UCSD-AML1 (cell line): Measurements from ENCODE around the gene FLT1.

Experiments
- DNase-seq: peaks from one replicate; lab custom pipeline; 2025; ENCODE audit not compliant: unreplicated experiment; lab: John Stamatoyannopoulos, UW

The FLT1 gene

DNA sequence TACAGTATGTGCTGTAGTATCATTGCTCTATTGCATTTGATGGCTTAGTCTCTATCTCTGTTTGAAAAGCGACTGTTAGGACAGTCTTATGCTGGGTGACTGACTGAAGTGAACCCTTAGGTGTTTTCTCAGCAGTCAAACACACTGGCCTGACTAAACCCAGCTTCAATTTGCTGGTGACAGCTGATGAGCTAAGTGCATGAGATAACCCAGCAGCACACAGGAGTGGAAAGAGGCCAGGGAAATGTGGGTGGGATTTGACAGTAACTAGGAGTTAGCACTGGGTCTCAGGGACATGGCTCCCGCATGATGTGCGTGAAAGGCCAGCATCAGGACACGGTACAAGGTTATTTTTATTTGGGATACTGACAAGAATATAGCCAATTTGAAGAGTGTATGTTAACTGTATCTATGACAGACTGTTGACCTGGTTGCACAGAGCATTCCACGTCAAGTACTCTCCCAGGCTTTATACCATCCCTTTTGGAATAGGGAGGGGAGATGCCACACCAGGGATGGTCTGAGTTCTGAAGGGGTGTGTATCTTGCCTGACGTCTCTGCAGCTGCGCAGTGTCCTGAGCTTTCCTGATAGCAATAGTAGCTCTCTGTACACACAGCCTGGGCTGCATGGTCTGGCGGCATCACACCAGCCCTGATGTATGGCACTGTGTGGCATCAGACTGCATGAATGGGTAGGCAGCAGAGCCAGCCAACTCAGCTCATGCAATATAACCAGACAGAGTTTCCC lies 144.8 kb downstream of the FLT1 start:
- no peak for DNase-seq

DNA sequence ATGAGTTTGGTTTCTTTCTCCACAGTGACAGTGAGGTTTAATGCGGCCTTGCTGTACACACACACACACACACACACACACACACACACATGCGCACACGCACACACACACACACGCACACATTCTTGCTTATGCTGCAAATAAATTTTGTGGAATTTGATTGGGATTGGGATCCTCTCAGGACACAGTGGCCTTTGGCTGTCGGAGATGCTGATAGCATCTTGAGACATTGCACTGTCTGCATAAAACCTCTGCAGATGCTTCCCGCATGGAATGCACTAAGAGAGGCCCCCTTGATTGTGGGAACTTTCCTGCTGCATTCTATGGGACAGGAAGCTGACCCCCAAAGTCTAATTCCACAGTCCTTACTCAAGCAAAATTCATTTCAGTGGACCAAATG lies 145.6 kb downstream of the FLT1 start:
- no peak for DNase-seq

DNA sequence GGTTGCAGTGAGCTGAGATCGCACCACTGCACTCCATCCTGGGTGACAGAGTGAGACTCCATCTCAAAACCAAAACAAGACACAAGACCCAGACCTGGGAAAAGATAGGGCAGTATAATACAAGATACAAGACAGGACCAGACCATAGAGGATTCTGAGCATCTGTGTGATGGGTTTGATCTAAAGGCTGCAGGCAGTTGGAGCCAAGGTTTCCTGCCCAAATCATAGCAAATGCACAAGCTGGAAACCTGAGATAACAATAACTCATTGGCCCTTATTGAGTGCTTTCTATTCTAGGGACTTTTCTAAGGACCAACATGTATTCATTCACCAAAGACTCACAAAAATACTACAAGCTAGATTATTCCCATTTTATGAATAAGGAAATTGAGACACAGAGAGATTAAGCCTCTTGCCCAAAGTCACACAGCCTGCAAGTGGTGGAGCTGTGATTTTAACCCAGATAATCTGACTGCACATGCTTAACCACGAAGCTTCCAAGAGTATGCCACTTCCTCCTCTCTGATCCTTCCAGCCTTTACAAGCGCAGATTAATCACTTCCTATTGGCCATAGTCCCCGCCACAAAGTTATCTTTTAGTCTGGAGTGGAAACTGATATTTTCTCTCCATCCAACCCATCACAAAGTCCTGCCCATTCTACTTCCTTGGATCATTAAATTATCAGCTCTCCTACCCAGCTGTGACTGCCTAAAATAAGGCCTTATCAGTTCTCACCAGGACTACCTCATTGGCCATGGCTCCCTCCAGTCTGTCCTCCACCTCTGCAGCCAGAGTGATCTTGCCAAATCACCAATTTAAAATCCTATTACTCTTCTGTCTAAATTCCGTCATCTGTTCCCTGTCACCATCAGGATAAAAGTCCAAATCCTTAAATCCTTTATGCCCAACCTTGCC lies 147.2 kb downstream of the FLT1 start:
- DNase-seq, result no peak

DNA sequence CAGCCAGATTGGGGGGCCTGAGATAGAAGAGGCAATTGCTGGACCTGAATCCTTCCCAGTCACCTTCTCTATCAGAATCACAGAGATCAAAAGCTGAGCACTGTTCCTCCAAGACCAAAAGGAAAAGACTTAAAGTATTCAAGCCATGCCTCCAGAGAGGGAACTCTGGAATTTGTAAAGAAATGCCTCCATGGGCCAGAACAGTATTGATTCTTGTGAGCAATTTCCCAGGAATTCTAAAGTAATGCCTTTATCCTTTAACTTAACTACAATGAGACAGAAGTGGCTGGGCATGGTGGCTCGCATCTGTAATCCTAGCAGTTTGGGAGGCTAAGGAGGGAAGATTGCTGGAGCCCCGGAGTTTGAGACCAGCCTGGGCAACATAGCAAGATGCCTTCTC lies 148.8 kb downstream of the FLT1 start:
- no peak for DNase-seq

- DNase-seq, result no peak
These were observed 150.8 kb downstream of the FLT1 start for GRCh38 chr13:28344163-28344562.

- DNase-seq, result no peak
These were observed 152.7 kb downstream of the FLT1 start for GRCh38 chr13:28342251-28342650.

DNA sequence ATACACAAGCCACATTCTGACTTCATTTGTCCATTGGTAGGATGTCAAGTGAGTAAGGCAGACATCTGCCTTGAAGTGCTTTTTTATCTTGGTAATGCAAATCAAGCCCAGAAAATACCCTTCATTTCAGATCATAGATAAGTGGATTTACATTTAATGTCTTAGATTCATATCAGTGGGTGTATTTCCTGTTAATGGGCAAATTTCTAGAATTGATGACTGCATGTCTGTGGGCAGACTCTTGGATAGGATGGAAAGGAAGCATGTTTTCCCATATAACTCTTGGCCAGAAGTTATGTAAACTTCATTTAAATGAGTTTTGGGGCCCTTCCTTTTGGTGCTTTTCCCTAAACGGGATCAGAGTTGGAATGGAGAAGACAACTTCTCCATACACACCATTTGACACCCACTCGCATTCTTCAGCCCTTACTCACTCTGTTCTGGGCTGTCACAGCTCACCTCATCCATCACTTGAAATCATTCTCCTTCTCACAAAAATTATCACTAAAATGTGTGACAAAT lies 154.6 kb downstream of the FLT1 start:
- DNase-seq, result no peak

- DNase-seq, result no peak
These were observed 155.5 kb downstream of the FLT1 start for GRCh38 chr13:28339419-28339818.

DNA sequence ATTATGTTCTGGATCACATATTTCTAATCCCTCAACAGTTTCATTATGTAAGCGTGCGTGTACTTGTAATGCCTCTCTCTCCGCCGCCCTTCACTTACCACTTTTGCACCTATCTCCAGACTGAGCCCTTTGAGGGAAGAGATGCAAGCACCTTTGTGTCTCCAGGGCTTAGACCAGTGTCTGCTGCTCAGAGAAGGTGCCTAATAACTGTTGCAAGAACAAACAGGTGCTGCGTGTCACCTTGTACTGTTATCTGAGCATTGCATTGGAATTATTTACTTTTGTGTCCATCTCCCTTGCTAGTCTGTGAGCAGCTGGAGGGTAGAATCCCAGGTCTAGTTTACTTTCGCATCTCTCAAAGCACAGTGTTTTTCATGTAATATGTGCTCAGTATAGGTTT lies 156.2 kb downstream of the FLT1 start:
- DNase-seq, result no peak

GRCh38 chr13:28338006-28338574 lies 156.8 kb downstream of the FLT1 start:
- no peak for DNase-seq

DNA sequence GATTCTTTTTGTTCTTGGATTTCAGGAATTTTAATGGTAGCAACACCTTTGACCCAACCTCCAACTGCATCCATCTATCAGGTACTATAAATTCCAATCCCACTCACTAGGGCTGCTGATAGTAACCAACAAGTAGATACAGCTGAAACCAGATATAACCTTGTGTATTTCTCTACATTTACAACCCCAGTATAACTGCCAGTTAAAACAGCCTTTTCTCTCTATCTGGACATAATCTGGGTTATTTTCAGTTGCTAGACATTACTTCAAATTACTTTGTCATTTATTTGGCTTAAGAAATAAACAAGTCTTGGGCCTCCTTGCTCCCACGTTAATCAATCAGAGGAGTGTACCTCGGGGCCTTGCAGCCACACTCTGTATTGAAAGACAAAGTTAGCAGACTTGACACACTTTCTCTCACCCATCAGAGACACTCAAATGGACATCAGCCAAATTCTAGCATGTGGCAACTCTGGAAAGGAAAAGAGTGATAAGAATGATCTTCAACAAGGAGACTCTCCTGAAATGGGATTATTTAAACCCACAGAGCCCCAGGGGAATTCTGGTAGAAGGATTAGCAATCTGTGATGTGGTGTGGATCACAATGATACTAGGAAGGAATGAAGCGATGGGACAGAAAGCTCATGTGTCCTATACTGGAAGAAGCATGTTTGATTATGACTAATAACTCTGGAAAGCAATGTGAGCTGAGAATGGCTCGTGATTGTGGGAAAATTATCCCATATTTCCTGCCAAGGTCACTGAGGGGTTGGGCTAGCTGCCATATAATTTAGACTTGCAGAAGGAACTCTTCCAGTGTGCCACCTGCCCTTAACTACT lies 157.5 kb downstream of the FLT1 start:
- no peak for DNase-seq

- no peak for DNase-seq
These were observed 158.7 kb downstream of the FLT1 start for GRCh38 chr13:28336193-28336657.

DNA sequence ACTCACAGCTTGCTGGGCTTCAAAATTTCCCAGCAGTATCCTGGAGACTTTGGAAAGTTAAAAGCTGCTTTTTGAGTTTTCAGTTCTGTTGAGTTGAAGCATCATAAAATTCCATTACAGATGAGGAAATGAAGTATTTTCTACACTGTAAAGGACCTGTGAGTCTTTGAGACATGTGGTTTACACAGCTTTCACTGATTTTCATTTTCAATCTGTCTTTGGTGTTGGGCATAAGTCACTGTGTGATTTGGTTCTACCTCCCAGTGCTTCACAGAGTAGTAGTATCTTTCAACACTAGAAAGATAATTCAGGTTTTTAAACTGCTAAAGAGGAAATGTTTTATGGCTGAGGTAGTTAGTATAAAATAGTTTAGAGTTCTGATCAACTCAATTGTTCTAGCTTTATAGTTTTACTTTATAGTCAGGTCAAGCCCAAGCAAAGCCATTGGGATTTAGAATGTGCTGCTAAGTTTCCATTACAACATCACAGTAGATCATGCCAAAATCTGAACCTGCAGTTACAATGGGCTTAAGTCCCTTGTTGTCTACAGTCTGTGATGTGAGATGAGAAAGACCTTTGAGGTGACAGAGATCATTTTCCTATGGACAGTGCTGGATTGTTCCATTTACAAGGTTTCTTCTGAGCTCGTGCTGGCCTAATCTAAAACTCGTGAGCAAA lies 161.6 kb downstream of the FLT1 start:
- DNase-seq, result no peak

GRCh38 chr13:28329395-28330158 lies 165.4 kb downstream of the FLT1 start:
- DNase-seq, result no peak

- no peak for DNase-seq
These were observed 166.7 kb downstream of the FLT1 start for GRCh38 chr13:28328271-28328607.

DNA sequence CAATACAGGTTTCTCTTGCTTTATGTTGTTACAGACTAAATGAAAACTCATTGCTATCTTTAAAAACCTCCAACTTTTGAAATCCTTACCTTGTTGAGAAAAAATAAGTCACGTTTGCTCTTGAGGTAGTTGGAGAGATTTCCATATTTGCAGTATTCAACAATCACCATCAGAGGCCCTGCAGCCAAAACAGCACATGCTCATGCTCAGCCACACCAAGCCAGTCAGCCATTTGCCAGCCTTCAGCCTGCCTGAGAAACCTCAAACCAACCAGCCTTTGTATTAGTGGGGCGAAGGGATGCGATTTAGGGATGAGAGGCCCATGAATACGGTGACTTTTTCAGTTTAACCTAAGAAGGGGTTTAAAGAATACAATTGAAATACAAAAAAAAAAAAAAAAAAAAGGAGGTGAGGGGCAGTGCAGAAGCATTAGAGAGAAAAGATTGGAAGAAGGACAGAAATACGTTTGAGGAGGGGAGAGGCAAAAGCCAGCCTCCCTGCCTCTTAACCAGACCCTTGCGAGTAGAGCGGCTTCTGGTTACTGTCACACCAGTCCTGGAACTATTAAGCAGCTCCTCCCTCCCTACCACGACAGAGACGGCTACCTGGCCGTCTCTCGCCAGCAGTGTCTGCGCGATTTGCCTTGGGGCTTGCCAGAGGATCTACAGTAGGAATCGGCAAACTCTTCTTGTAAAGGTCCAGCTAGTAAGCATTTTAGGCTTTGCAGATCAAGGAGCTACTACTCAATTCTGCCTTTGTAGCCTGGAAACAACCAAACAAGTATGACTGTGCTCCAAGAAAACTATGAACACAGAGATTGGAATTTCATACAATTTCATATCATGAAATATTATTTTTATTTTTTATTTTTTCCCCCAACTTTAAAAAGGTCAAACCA lies 167.3 kb downstream of the FLT1 start:
- no peak for DNase-seq

- no peak for DNase-seq
These were observed 168.9 kb downstream of the FLT1 start for GRCh38 chr13:28326056-28326455.

- no peak for DNase-seq
These were observed 169.9 kb downstream of the FLT1 start for GRCh38 chr13:28325022-28325421.
